A673 (cell line): ENCODE results near the gene SCML2.

Experiments used
- CTCF ChIP-seq: fragments of 300-800, 200-600 bp; sonication (generic); conservative IDR thresholded peaks from 2 replicates; pipeline ENCODE4 v1.5.1; 2017; ENCODE audit warnings: low read depth, mild to moderate bottlenecking, antibody characterized with exemption, low read length, moderate library complexity, mixed read lengths
- EZH2 ChIP-seq: fragments of 200-600 bp; sonication (generic); IDR thresholded peaks from 2 replicates; pipeline ENCODE4 v1.6.1; 2017; ENCODE audit warnings: borderline replicate concordance, low read depth, mild to moderate bottlenecking, mixed read lengths, antibody characterized with exemption, low read length; ENCODE audit not compliant: poor library complexity, severe bottlenecking

GRCh38 chrX:18290200-18290599 lies 64.3 kb downstream of the SCML2 start:
- TF ChIP-seq CTCF = no peak
- TF ChIP-seq EZH2 = no peak
